Measurements from ENCODE around the gene BCO1.

Gene BCO1

GRCh38 chr16:81324808-81325207 lies 86.3 kb downstream of the BCO1 start:
- no peak for DNase-seq

- no peak for DNase-seq
Observed at GRCh38 chr16:81327011-81327410, 88.5 kb downstream of the BCO1 start.

- DNase-seq, result no peak
Observed at GRCh38 chr16:81327447-81328196, 89.1 kb downstream of the BCO1 start.

- no peak for DNase-seq
Observed at GRCh38 chr16:81329947-81330346, 91.5 kb downstream of the BCO1 start.

GRCh38 chr16:81333356-81333755 lies 94.9 kb downstream of the BCO1 start:
- DNase-seq, result no peak

- DNase-seq, result no peak
Observed at GRCh38 chr16:81335669-81336068, 97.2 kb downstream of the BCO1 start.

GRCh38 chr16:81337097-81337496 lies 98.6 kb downstream of the BCO1 start:
- DNase-seq, result no peak

All from KG1 (cell line).